GM12878 (cell line): ENCODE results near the gene OR4B1. TPM values are rescaled to one million over a fixed set of nuclear protein-coding genes. Genes with fewer than 3 reads are reported as not detected.
A peak's percentile ranks its signal among the peaks of the same experiment; 100 is the strongest.

ENCODE experiments used
- ATAC-seq: fragments of 200-7000 bp; cut with Tn5 transposase; 3 replicates; pipeline ENCODE4 v1.9.1; 2020; ENCODE audit warnings: mild to moderate bottlenecking, moderate library complexity
- BruUV-seq: library from RNA; stranded (reverse); fragments of 400-500 nt; replicated peaks from 2 replicates; lab custom pipeline; 2021; lab: Mats Ljungman, UMichigan
- CTCF ChIA-PET: fragments of 300-600 bp; sonication (Branson Sonifier 250); formaldehyde crosslinking; extraction: SDS; loops from one replicate; lab custom pipeline; 2021; ENCODE audit warnings: inconsistent platforms; lab: Yijun Ruan, JAX
- POLR2A ChIA-PET: fragments of 350-600 bp; formaldehyde crosslinking; extraction: SDS; loops from one replicate; lab custom pipeline; 2021; ENCODE audit warnings: inconsistent platforms; lab: Charles Lee
- RAD21 ChIA-PET: fragments of 300-600 bp; sonication (Branson Sonifier 250); formaldehyde crosslinking; loops from one replicate; lab custom pipeline; 2023; ENCODE audit warnings: antibody characterized with exemption; ENCODE audit not compliant: unreplicated experiment; lab: Charles Lee
- SMC1A ChIA-PET: fragments of 300-600 bp; sonication (Branson Sonifier 250); formaldehyde crosslinking; loops from one replicate; lab custom pipeline; 2023; ENCODE audit not compliant: unreplicated experiment, uncharacterized antibody; lab: Charles Lee
- DNase-seq: peaks from one replicate; pipeline ENCODE4 v3.0.0-alpha.2; 2011; ENCODE audit warnings: low read depth, low spot score
- FAIRE-seq: peaks from 3 replicates; lab custom pipeline; 2011; peaks lifted over from hg19 to GRCh38; lab: Jason Lieb, UNC
- H2AFZ ChIP-seq: 2 replicates; pipeline ENCODE4 v1.6.0; 2011; ENCODE audit warnings: low read depth, low read length, control low read depth; ENCODE audit not compliant: control insufficient read depth
- H3K27ac ChIP-seq: 2 replicates; pipeline ENCODE4 v1.5.1; 2011; ENCODE audit warnings: control low read depth; ENCODE audit not compliant: control insufficient read depth, insufficient read depth
- H3K27me3 ChIP-seq, 2 experiments: replicated peaks in 1 of 2; 2 replicates each; pipeline versions ENCODE4 v1.6.0 to v1.6.1; 2011; ENCODE audit warnings: low read length in 1 of 2; ENCODE audit not compliant: control insufficient read depth in 2 of 2, insufficient read depth in 2 of 2
- H3K36me3 ChIP-seq, 2 experiments: 2 replicates each; pipeline ENCODE4 v1.5.1; 2011; ENCODE audit warnings: low read length in 1 of 2; ENCODE audit not compliant: control insufficient read depth in 2 of 2, insufficient read depth in 2 of 2
- H3K4me1 ChIP-seq: 2 replicates; pipeline ENCODE4 v1.6.1; 2011; ENCODE audit warnings: mild to moderate bottlenecking, low read length, moderate library complexity, mixed read lengths; ENCODE audit not compliant: control insufficient read depth, insufficient read depth
- H3K4me2 ChIP-seq: 2 replicates; pipeline ENCODE4 v1.6.0; 2011; ENCODE audit warnings: control low read depth; ENCODE audit not compliant: control insufficient read depth, insufficient read depth
- H3K4me3 ChIP-seq: fragments of 200-600 bp; sonication (generic); 2 replicates; pipeline ENCODE4 v1.5.1; 2016
- H3K79me2 ChIP-seq: 2 replicates; pipeline ENCODE4 v1.6.0; 2011; ENCODE audit warnings: low read length; ENCODE audit not compliant: control insufficient read depth, insufficient read depth
- H3K9ac ChIP-seq: 2 replicates; pipeline ENCODE4 v1.8.0; 2011; ENCODE audit warnings: low read length, control low read depth, mixed read lengths; ENCODE audit not compliant: control insufficient read depth, insufficient read depth
- H3K9me3 ChIP-seq: replicated peaks from 3 replicates; pipeline ENCODE4 v1.5.1; 2011; ENCODE audit warnings: mild to moderate bottlenecking, low read length; ENCODE audit not compliant: control insufficient read depth, insufficient read depth
- H4K20me1 ChIP-seq: 2 replicates; pipeline ENCODE4 v1.6.0; 2011; ENCODE audit not compliant: control insufficient read depth, insufficient read depth
- MEF2B ChIP-seq: fragments of 450-650 bp; IDR thresholded peaks from 2 replicates; pipeline ENCODE4 v1.6.1; 2018; ENCODE audit warnings: mild to moderate bottlenecking, moderate library complexity; ENCODE audit not compliant: partially characterized antibody, poor library complexity, severe bottlenecking
- RAD21 ChIP-seq: IDR thresholded peaks from 2 replicates; pipeline ENCODE4 v1.6.1; 2011; ENCODE audit warnings: mild to moderate bottlenecking, low read depth, low read length, moderate library complexity; ENCODE audit not compliant: insufficient read depth
- RUNX3 ChIP-seq: IDR thresholded peaks from 2 replicates; pipeline ENCODE4 v1.6.1; 2012; ENCODE audit warnings: low read length, inconsistent platforms
- WGBS: methylation state at CpG from one replicate; pipeline ENCODE4 v1.1.6; 2016; ENCODE audit warnings: low lambda C conversion rate; ENCODE audit not compliant: insufficient replicate concordance, insufficient coverage; ENCODE audit errors: missing lambda C conversion rate; 5-methylcytosine and 5-hydroxymethylcytosine counted together
- in situ Hi-C: fragments of 300-500 bp; cut with MboI; formaldehyde crosslinking; loops from 9 replicates; pipeline ENCODE4 v1.14.3; 2018; ENCODE audit warnings: mixed read lengths
- intact Hi-C: fragments of 100-400 bp; cut with micrococcal nuclease; formaldehyde crosslinking; loops from one replicate; pipeline ENCODE4 v1.14.2; 2022; ENCODE audit not compliant: unreplicated experiment
- polyA plus RNA-seq, 11 experiments: library from polyadenylated mRNA; depleted of rRNA in 4 of 11; unstranded in 6 of 11; stranded (reverse) in 5 of 11; fragments of >200 nt; fragmentation: Nextera tagmentation in 4 of 11; fragmentation: Illumina TruSeq in 1 of 11; extraction: Ambion mirVana in 4 of 11; extraction: Trizol in 1 of 11; gene quantifications; 1 replicate in 1 of 11; 2 replicates in 10 of 11; pipeline versions ENCODE4 v1.2.1 to v1.2.3, GENCODE V29; 2011 to 2016; ENCODE audit warnings: inconsistent platforms in 2 of 11, missing spikeins in 2 of 11, low read depth in 1 of 11
- total RNA-seq, 4 experiments: library from RNA; depleted of rRNA in 3 of 4; stranded (reverse); fragments of >200 nt in 3 of 4; fragmentation: Illumina TruSeq in 1 of 4; extraction: Trizol in 1 of 4; gene quantifications; 2 replicates each; pipeline versions ENCODE4 v1.2.1 to v1.2.3, GENCODE V29; 2013 to 2021
- TF ChIP-seq, protein P1 (sequence below): fragments of 150-350 bp; IDR thresholded peaks from 2 replicates; pipeline ENCODE4 v1.6.1; 2014; ENCODE audit warnings: mild to moderate bottlenecking, low read depth, low read length

The OR4B1 gene
- total and polyA plus RNA-seq, 10 of the 15 experiments (the other 5 are each of a cell fraction or from before 2014, with no cell fraction given), result not detected

DNA sequence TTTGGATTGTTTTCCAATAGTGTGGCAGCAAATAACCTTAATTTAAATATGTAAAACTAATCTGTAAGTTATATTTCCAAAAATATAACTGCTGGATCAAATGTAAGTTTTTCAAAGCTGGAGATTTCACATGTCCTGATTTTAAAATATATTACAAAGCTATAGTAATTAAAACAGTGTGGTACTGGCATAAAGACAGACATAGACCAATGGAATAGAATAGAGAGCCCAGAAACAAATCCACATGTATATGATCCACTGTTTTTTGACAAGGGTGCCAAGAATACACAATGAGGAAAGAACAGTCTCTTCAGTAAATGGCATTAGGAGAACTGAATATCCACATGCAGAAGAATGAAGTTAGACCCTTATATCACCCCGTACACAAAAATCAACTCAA is 32.3 kb downstream of the OR4B1 start:
- H3K27me3 ChIP-seq, result no peaks in the 10 kb centered on the region
- no peaks in the 10 kb centered on the region for H3K4me1 ChIP-seq
- no peaks in the 10 kb centered on the region for H4K20me1 ChIP-seq
- no peak overlapping the region for H3K9ac ChIP-seq
- H3K4me3 ChIP-seq, result no peak overlapping the region
- RAD21 ChIA-PET, result no interaction called here
- TF ChIP-seq MEF2B (no peak), RAD21 (no peak)
- no peaks in the 10 kb centered on the region for H3K9me3 ChIP-seq
- no peak overlapping the region for H3K27ac ChIP-seq
- DNase-seq (no peak), ATAC-seq (no peak), FAIRE-seq (no peak)
- no TSS peak for BruUV-seq
- H3K79me2 ChIP-seq, result no peaks in the 10 kb centered on the region
- in situ Hi-C loops (no loop called here), intact Hi-C loops (no loop called here)
- H3K36me3 ChIP-seq, result no peaks in the 10 kb centered on the region
- H2AFZ ChIP-seq, result no peak overlapping the region
- WGBS, result 83% methylated on average over 1 of the region's 1 CpG
- SMC1A ChIA-PET, result no interaction called here
- no peak overlapping the region for H3K4me2 ChIP-seq
- POLR2A ChIA-PET, result no interaction called here
- CTCF ChIA-PET, result no interaction called here

DNA sequence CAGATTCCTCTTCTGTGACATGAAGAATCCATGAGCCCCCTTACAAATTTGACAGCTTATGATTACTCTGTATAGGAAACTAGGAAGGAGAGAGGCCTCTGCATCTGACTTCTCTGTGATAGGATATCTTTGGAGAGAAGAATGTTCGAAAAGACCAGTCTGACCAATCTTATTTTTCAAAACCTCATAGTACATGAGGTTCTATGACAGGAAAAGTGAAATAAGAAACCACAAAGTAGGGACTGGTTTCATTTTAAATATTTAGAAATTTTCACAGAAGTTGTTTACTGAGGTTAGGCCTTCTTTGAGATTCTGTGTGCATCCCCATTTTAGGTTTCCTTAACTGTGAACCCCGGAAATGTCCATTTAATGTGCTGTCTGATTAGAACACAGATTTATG is 45.0 kb downstream of the OR4B1 start:
- H3K4me3 ChIP-seq, result no peak overlapping the region
- SMC1A ChIA-PET, result no interaction called here
- ATAC-seq (no peak), FAIRE-seq (no peak), DNase-seq (no peak)
- H3K36me3 ChIP-seq, result no peaks in the 10 kb centered on the region
- H4K20me1 ChIP-seq, result no peaks in the 10 kb centered on the region
- H2AFZ ChIP-seq, result no peak overlapping the region
- H3K9me3 ChIP-seq, result no peaks in the 10 kb centered on the region
- no peaks in the 10 kb centered on the region for H3K79me2 ChIP-seq
- H3K9ac ChIP-seq, result no peak overlapping the region
- RAD21 ChIA-PET, result no interaction called here
- in situ Hi-C loops, result no loop called here
- peak; percentile 48; the same call in 1 of the 2 replicates for TF ChIP-seq RUNX3
- TF ChIP-seq, protein P1, sequence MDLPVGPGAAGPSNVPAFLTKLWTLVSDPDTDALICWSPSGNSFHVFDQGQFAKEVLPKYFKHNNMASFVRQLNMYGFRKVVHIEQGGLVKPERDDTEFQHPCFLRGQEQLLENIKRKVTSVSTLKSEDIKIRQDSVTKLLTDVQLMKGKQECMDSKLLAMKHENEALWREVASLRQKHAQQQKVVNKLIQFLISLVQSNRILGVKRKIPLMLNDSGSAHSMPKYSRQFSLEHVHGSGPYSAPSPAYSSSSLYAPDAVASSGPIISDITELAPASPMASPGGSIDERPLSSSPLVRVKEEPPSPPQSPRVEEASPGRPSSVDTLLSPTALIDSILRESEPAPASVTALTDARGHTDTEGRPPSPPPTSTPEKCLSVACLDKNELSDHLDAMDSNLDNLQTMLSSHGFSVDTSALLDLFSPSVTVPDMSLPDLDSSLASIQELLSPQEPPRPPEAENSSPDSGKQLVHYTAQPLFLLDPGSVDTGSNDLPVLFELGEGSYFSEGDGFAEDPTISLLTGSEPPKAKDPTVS, result no peak
- CTCF ChIA-PET, result no interaction called here
- 0% methylated on average over 2 of the region's 2 CpGs for WGBS
- H3K4me1 ChIP-seq, result peaks cover 3% of the 10 kb centered on the region; the same call in 1 of the 2 replicates
- no TSS peak for BruUV-seq
- H3K4me2 ChIP-seq, result no peak overlapping the region
- POLR2A ChIA-PET, result no interaction called here
- intact Hi-C loops, result no loop called here
- no peaks in the 10 kb centered on the region for H3K27me3 ChIP-seq
- H3K27ac ChIP-seq, result no peak overlapping the region
